ENCODE measurements around the gene FAM32A. TPM values are rescaled to one million over a fixed set of nuclear protein-coding genes. Genes with fewer than 3 reads are reported as not detected.

FAM32A gene
- total RNA-seq, 1 experiment from 2014 or later: 95.1 TPM

DNA sequence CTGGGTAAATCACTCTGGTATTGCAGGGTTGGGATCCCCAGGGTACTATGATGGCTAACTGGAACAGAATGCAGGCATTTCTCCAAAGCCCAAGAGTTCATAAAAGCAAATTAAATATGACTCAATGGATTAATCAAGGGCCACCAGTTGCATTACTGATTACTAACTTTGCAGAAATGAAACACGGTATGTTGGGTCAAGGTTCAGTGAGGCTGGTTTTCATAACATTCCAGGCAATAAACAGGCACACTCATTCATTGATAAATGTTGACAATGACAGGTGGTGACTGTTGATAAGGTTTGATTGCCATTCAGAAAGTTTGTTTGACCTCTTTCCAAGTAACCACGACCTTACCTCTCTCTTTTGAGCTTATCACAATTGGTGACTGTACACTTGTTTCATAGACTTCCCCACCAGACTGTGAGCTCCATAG lies 12.0 kb downstream of the FAM32A start:
- no peak for DNase-seq (ENCODE audit: low read depth, low spot score)
- in situ Hi-C loops (cut with HindIII; ENCODE audit: low pct_unique_long_range_greater_than_20kb, low sequenced_read_pairs): no loop called here

GRCh38 chr19:16197622-16198369 lies 12.6 kb downstream of the FAM32A start, which contains the start of gene AP1M1:
AP1M1 (plus strand) TSS chr19:16197911; CDS start chr19:16198027, 116 bp downstream.
- in situ Hi-C loops (cut with HindIII; ENCODE audit: low pct_unique_long_range_greater_than_20kb, low sequenced_read_pairs): no loop called here
- peak; percentile 95 for DNase-seq (ENCODE audit: low read depth, low spot score)

GRCh38 chr19:16198370-16198651 lies 13.1 kb downstream of the FAM32A start:
- DNase-seq (ENCODE audit: low read depth, low spot score): no peak
- in situ Hi-C loops (cut with HindIII; ENCODE audit: low pct_unique_long_range_greater_than_20kb, low sequenced_read_pairs): no loop called here

DNA sequence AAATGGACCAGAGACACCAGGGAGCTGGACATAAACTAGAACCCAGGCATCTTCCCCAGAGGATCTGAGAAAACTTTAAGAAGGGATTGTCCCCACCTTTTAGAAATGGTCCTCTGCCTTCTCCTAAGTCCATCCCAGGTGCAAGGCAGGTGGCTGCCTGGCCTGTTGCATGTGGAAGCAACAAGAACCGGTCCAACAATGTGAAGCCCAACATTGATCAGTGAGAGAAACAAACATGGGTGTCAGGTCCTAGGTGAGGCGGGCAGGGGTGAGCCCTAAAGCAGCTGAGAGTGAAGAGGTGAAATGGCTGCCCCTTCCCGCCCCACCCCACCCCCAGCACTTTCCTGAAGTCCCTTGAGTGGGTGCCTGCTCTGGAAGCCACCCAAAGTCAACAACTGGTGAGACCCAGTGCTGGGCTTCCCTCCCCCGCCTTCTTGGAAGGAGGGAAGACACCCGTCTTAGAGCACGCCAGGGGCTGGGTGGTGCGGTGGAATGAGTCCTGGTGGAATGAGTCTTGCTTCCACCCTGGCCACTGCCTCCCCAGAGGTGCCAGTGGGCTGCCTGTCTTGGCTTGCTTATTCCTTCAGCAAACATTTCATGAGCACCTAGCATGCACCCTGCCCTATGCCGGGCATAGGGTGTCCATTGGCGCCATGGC lies 14.2 kb downstream of the FAM32A start:
- no peak for DNase-seq (ENCODE audit: low read depth, low spot score)
- in situ Hi-C loops (cut with HindIII; ENCODE audit: low pct_unique_long_range_greater_than_20kb, low sequenced_read_pairs): no loop called here

DNA sequence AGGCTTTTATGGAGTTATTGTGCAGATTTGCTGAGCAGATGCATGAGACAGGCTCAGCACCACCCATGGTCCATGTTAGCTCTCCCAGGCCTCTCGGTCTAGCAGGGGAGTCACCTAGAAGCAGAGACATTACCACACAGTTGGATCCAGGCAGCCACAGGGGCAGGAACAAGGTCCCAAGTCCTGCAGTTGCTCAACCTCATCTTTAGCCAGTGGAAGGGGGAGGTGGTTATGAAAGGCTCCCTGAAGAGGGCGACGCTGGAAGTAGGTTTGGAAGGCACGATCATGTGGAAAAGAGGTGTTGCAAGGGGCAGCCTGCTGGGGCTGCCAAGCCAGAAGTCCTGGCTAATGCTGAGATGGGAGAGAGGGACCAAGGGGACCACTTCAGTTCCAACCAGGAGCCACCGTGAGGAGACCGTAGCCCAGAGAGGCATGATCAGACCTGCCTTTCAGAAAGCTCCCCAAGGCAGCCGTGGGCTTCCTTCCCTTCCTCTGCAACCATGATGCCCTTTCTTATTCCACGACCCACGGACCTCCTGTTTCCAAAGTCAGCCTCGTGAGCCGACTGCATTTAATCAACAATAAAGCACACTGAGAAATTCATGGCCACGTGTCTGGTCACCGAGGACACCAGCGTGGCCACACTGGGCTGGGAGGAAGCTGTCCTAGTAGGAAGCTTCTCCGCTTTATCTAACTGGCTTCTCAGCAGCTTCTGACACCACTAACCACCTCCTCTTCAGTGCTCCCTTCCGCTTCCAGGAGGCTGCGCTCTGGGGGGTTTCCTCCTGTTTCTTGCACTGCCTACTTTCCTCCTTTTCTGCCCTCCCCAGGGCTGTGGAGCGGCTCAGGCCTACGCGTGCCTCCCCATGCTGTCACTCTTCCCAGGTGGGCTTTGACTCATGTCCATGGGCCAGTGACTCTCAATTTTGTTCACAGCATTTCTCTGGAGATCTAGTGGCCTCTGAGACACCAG lies 15.1 kb downstream of the FAM32A start:
- in situ Hi-C loops (cut with HindIII; ENCODE audit: low pct_unique_long_range_greater_than_20kb, low sequenced_read_pairs): no loop called here
- no peak for DNase-seq (ENCODE audit: low read depth, low spot score)

GRCh38 chr19:16201011-16201391 lies 15.8 kb downstream of the FAM32A start:
- DNase-seq (ENCODE audit: low read depth, low spot score): no peak
- in situ Hi-C loops (cut with HindIII; ENCODE audit: low pct_unique_long_range_greater_than_20kb, low sequenced_read_pairs): no loop called here

GRCh38 chr19:16202320-16203255 lies 17.4 kb downstream of the FAM32A start:
- in situ Hi-C loops (cut with HindIII; ENCODE audit: low pct_unique_long_range_greater_than_20kb, low sequenced_read_pairs): no loop called here
- DNase-seq (ENCODE audit: low read depth, low spot score): no peak

GRCh38 chr19:16203256-16204004 lies 18.2 kb downstream of the FAM32A start:
- in situ Hi-C loops (cut with HindIII; ENCODE audit: low pct_unique_long_range_greater_than_20kb, low sequenced_read_pairs): no loop called here
- no peak for DNase-seq (ENCODE audit: low read depth, low spot score)

DNA sequence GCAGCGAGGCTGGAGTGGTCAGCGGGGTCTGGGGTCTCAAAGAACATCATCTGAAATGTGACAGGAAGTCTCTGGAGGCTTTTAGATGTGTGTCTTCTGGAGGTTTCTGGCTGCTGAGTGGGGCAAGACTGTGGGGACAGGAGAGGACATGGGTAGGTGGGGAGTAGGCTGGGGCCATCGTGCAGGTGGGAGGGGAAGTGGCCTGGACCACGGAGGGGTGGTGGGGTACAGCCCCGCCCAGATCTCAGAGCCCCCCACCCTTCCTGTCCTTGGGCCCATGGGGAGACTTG lies 18.7 kb downstream of the FAM32A start:
- in situ Hi-C loops (cut with HindIII; ENCODE audit: low pct_unique_long_range_greater_than_20kb, low sequenced_read_pairs): no loop called here
- no peak for DNase-seq (ENCODE audit: low read depth, low spot score)

GRCh38 chr19:16205205-16206045 lies 20.2 kb downstream of the FAM32A start:
- in situ Hi-C loops (cut with HindIII; ENCODE audit: low pct_unique_long_range_greater_than_20kb, low sequenced_read_pairs): no loop called here
- no peak for DNase-seq (ENCODE audit: low read depth, low spot score)

DNA sequence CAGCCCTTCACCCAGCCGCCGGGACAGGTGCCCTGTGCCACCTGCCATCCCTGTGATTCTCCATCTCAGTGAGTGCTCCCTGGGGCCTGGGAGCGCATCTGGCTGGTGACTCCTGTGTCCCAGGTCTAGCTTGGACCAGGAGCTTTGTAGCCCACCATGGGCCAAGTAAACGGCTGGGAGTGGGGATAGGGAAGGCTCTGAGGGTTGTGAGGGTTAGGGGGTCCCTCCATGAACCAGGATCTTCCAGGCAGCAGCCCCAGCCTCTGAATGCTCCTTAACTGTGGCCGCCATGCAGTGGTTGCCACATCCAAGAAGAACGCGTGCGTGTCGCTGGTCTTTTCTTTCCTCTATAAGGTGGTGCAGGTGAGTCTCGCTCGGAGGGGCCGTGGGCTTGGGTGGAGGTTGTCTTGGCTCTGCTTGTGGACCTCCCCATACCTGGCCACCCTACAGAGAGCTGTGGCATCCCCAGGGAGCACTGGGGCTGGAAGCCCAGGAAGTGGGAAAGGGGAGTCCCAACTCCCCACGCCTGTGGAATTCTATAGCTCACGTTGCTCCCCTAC lies 20.9 kb downstream of the FAM32A start:
- DNase-seq (ENCODE audit: low read depth, low spot score): no peak
- in situ Hi-C loops (cut with HindIII; ENCODE audit: low pct_unique_long_range_greater_than_20kb, low sequenced_read_pairs): no loop called here

GRCh38 chr19:16206637-16207036 lies 21.4 kb downstream of the FAM32A start:
- in situ Hi-C loops (cut with HindIII; ENCODE audit: low pct_unique_long_range_greater_than_20kb, low sequenced_read_pairs): no loop called here
- DNase-seq (ENCODE audit: low read depth, low spot score): no peak

- in situ Hi-C loops (cut with HindIII; ENCODE audit: low pct_unique_long_range_greater_than_20kb, low sequenced_read_pairs): no loop called here
- no peak for DNase-seq (ENCODE audit: low read depth, low spot score)
These were observed 21.9 kb downstream of the FAM32A start for GRCh38 chr19:16207063-16207462.

- no peak for DNase-seq (ENCODE audit: low read depth, low spot score)
- in situ Hi-C loops (cut with HindIII; ENCODE audit: low pct_unique_long_range_greater_than_20kb, low sequenced_read_pairs): no loop called here
These were observed 22.3 kb downstream of the FAM32A start for GRCh38 chr19:16207490-16208025.

- in situ Hi-C loops (cut with HindIII; ENCODE audit: low pct_unique_long_range_greater_than_20kb, low sequenced_read_pairs): no loop called here
- no peak for DNase-seq (ENCODE audit: low read depth, low spot score)
These were observed 23.0 kb downstream of the FAM32A start for GRCh38 chr19:16208064-16208759.
